IgD-negative memory B cell (primary cell): ENCODE data around the gene CDX1. TPM values are rescaled to one million over a fixed set of nuclear protein-coding genes. Genes with fewer than 3 reads are reported as not detected.

ENCODE experiments used
- H3K27ac Mint-ChIP-seq, 3 donors: one replicate each; pipeline ENCODE4 v1.8.0; 2020 to 2022; ENCODE audit warnings: mild to moderate bottlenecking in 3 of 3, mixed read lengths in 3 of 3, moderate library complexity in 1 of 3
- H3K27me3 Mint-ChIP-seq: one replicate; pipeline ENCODE4 v1.8.0; 2021; ENCODE audit warnings: mixed read lengths
- H3K36me3 Mint-ChIP-seq: one replicate; pipeline ENCODE4 v1.8.0; 2020; ENCODE audit warnings: mild to moderate bottlenecking, mixed read lengths
- H3K4me1 Mint-ChIP-seq, 3 donors: one replicate each; pipeline ENCODE4 v1.8.0; 2020 to 2022; ENCODE audit warnings: mixed read lengths in 3 of 3, mild to moderate bottlenecking in 1 of 3
- H3K4me3 Mint-ChIP-seq, 4 donors: one replicate each; pipeline ENCODE4 v1.8.0; 2020 to 2022; ENCODE audit warnings: mild to moderate bottlenecking in 4 of 4, mixed read lengths in 4 of 4, moderate library complexity in 3 of 4
- H3K9me3 Mint-ChIP-seq, 3 donors: one replicate each; pipeline ENCODE4 v1.8.0; 2020 to 2021; ENCODE audit warnings: mixed read lengths in 3 of 3, mild to moderate bottlenecking in 1 of 3
- polyA plus RNA-seq: library from polyadenylated mRNA; unstranded; fragments of 300-500 nt; fragmentation: Illumina TruSeq; gene quantifications from one replicate; pipeline ENCODE4 v1.2.3, GENCODE V29; 2021

The CDX1 gene
- polyA plus RNA-seq, 1 donor from 2014 or later = not detected

DNA sequence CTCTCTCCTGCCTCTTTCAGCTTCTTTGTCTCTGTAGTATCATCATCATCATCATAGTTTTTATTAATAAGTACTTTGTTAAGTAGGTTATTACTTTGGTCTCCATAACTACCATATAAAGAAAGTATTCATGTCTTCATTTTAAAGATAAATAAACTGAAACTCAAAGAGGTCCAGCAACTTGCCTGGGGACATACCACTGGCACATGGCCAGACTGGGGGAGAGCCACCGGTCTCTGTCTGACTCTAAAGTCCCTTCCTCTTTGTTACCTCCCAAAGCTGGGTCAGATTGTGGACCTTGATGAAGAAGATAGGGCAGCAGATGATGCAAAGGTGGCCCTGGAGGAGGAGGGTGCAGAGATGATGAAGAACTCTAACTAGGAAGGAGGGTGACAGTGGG lies 8.5 kb downstream of the CDX1 start:
- H3K36me3 Mint-ChIP-seq = no peaks in the 10 kb centered on the region
- no peak overlapping the region for H3K4me3 Mint-ChIP-seq
- no peaks in the 10 kb centered on the region for H3K9me3 Mint-ChIP-seq
- peaks cover 20% of the 10 kb centered on the region for H3K27me3 Mint-ChIP-seq
- H3K27ac Mint-ChIP-seq = no peak overlapping the region
- H3K4me1 Mint-ChIP-seq = no peaks in the 10 kb centered on the region

DNA sequence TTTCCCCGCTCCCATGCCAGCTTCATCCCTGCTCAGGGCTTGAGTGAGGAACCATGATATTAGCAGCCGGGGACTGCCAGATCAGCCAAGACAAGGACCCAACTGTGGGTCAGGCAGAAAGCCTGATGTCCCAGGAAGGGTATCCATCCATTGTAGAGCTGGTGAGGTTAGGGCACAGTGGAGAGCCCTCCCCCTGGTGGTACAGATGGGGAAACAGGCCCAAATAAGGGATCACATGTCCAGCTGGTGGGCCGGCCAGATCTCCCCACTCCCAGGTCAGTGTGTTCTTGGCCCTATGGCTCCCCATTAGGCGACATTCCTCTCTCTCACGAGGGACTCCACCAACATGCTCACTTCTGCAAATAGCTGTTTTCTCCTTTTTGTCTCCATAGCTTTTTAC lies 9.0 kb downstream of the CDX1 start:
- Mint-ChIP-seq H3K36me3 (no peaks in the 10 kb centered on the region), H3K27ac (no peak overlapping the region), H3K4me1 (no peaks in the 10 kb centered on the region), H3K4me3 (no peak overlapping the region), H3K9me3 (no peaks in the 10 kb centered on the region), H3K27me3 (peaks cover 17% of the 10 kb centered on the region)

DNA sequence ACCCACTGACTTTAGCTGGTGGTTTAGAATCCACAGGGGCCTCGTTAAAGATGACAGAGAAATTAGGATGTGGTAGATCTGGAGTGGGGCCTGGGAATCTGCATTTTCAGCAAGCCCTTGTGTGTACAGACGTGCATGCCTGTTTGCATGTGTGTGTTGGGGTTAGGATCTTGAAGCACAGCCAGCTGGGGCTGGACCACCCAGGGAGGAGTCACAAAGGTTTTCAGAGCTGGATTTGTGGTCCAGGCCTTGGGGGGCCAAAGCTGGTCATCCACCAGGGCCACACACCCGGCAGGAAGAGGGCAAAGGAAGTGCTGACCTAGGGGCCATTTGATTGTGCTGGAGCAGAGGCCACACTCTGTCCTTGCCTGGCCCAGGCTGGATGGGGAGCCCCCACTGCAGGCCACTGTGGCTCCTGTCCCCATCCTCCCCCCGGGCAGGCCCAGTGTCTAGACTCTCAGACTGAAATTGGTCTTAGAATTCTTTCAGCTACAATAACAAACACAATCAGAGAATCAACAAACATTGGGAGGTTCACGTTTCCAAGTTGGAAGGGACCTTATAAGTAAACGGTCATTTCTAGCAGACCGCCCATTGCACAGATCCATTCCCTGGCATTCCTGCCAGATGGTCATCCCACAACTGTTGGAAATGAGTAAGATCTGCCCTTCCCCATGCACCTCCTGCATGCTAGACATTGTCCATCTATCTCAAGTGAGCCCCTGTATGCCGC lies 10.3 kb downstream of the CDX1 start:
- H3K36me3 Mint-ChIP-seq = peaks cover 4% of the 10 kb centered on the region
- H3K9me3 Mint-ChIP-seq = no peaks in the 10 kb centered on the region
- H3K4me1 Mint-ChIP-seq = no peaks in the 10 kb centered on the region
- peaks cover 12% of the 10 kb centered on the region for H3K27me3 Mint-ChIP-seq
- H3K27ac Mint-ChIP-seq = no peak overlapping the region
- no peak overlapping the region for H3K4me3 Mint-ChIP-seq

DNA sequence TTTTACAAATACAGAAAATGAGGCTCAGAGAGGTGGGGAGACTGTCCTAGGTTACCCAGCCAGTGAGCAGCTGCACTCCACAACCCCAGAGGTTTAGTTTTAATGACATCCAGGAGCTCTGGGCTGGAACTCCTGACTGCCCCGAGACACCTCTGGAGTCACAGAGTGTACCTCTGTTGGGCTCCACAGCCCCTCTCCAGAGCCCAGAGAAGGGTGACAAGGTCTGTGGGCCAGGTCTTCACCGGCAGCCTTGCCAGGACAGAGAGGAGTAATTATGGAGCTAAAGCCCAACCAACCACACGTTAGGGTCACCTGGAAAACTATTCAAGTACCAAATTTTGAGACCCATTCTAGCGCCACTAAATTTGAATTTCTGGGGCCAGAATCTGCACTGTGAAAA lies 11.1 kb downstream of the CDX1 start:
- Mint-ChIP-seq H3K36me3 (peaks cover 4% of the 10 kb centered on the region), H3K27me3 (peaks cover 10% of the 10 kb centered on the region), H3K4me3 (no peak overlapping the region), H3K27ac (no peak overlapping the region), H3K9me3 (no peaks in the 10 kb centered on the region), H3K4me1 (no peaks in the 10 kb centered on the region)

DNA sequence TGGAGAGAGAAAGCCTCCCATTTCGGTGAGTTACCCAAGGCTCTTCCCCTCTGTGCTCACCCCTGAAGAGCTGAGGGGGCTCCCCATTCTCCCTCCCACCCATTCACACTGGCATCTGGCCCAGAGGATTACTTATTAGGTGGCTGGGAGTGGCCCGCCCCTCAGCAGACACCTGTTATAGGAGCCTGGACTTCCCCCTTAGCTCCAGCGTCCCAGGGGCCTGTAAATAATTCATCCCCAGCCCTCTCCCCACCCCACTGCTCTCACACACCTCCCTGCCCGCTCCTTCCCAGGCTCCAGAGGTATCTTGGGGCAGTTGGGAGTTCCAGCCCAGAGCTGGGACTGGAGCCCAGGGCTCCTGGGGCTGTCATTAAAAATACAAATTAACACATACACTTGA lies 11.7 kb downstream of the CDX1 start:
- H3K36me3 Mint-ChIP-seq = peaks cover 4% of the 10 kb centered on the region
- H3K27ac Mint-ChIP-seq = no peak overlapping the region
- H3K4me3 Mint-ChIP-seq = no peak overlapping the region

DNA sequence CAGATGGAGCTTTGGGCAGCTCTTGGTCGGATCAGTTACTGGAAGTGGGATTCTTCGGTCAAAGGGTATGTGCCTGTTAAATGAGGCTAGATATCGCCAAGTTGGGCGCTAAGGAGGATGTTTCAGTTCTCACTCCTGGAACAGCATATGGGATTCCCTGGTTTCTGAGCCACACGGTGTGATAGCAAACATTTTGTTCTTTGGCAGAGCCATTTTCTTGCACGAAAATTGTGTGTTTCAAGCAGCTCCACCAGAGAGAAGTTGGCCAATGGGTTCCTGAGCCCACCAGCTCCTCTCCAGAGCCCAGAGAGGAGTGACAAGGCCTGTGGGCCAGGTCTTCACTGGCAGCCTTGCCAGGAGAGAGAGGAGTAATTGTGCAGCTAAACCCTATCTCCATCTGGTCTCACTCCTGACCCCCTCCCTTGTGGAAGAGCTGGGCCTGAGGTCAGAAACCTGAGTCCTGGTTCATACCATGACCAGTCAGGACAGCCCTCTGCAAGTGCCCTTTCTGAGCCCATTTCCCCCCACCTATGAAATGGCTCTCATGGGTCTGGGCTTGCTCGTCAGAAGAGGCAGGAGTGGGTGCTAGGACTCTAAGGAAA lies 12.5 kb downstream of the CDX1 start:
- Mint-ChIP-seq H3K4me1 (no peaks in the 10 kb centered on the region), H3K9me3 (no peaks in the 10 kb centered on the region), H3K27me3 (peaks cover 6% of the 10 kb centered on the region), H3K4me3 (no peak overlapping the region), H3K36me3 (peaks cover 4% of the 10 kb centered on the region), H3K27ac (peak overlapping the region in 1 of 3 donors; percentile 7)

More for the DNA sequence above, 11.7 kb downstream of the CDX1 start:
- H3K27me3 Mint-ChIP-seq = peaks cover 6% of the 10 kb centered on the region
- H3K9me3 Mint-ChIP-seq = no peaks in the 10 kb centered on the region
- no peaks in the 10 kb centered on the region for H3K4me1 Mint-ChIP-seq

DNA sequence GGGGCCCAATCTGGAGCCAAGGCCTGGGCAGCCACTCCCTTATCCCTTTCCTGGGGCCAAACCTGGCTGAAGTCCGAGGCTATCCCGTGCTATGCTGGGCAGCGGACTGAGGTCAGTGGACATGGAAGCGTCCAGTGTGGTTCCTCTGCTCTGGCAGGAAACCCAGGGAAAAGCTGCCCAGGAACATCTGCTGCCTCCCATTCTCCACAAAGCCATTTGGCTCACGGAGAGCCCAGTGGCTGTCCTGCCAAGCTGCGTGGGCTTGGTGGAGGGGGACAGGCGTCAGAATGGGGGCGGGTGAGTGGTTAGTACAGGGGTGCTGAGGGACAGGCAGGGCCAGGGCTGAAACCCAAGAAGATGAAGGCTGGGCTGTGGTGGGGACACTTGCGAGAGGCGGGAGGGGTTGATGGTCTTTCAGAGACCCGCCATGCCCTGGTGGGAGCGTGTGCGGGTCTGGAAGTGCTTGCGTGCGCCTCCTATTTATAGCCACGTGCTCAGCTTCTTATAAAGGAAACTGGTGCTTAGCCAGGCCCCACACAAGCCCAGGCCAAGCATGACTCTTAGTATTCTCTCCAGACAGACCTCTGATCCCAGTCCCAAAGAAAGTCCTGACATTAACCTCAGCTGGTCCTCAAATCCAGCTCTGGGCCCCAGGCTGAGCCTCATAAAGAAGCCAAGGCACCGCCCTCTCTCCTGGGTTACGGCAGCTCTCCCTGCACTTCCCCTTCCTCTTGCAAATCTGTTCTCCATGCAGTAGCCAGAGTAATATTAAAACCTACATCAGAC lies 13.9 kb downstream of the CDX1 start:
- no peaks in the 10 kb centered on the region for H3K9me3 Mint-ChIP-seq
- peaks cover 4% of the 10 kb centered on the region for H3K36me3 Mint-ChIP-seq
- no peaks in the 10 kb centered on the region for H3K4me1 Mint-ChIP-seq
- H3K27me3 Mint-ChIP-seq = peaks cover 8% of the 10 kb centered on the region
- H3K27ac Mint-ChIP-seq = peak overlapping the region in 1 of 3 donors; percentile 26
- peak overlapping the region in 1 of 4 donors; percentile 28 for H3K4me3 Mint-ChIP-seq

DNA sequence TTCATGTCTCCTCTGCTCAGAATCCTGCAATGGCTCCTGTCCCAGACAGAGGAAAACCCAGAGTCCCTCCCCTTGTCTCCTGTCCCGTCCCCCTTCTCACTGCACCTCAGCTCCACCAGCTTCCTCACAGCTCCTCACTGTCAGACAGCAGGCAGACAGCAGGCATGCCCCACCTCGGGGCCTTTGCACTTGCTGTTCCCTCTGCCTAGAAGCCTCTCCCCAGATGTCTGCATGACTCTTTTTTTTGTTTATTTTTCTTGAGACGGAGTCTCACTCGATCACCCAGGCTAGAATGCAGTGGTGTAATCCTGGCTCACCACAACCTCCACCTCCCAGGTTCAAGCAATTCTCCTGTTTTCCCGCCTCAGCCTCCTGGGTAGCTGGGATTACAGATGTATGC lies 14.4 kb downstream of the CDX1 start:
- Mint-ChIP-seq H3K4me3 (no peak overlapping the region), H3K36me3 (peaks cover 4% of the 10 kb centered on the region), H3K9me3 (no peaks in the 10 kb centered on the region), H3K27ac (peak overlapping the region in 1 of 3 donors; percentile 26), H3K4me1 (no peaks in the 10 kb centered on the region), H3K27me3 (peaks cover 4% of the 10 kb centered on the region)

DNA sequence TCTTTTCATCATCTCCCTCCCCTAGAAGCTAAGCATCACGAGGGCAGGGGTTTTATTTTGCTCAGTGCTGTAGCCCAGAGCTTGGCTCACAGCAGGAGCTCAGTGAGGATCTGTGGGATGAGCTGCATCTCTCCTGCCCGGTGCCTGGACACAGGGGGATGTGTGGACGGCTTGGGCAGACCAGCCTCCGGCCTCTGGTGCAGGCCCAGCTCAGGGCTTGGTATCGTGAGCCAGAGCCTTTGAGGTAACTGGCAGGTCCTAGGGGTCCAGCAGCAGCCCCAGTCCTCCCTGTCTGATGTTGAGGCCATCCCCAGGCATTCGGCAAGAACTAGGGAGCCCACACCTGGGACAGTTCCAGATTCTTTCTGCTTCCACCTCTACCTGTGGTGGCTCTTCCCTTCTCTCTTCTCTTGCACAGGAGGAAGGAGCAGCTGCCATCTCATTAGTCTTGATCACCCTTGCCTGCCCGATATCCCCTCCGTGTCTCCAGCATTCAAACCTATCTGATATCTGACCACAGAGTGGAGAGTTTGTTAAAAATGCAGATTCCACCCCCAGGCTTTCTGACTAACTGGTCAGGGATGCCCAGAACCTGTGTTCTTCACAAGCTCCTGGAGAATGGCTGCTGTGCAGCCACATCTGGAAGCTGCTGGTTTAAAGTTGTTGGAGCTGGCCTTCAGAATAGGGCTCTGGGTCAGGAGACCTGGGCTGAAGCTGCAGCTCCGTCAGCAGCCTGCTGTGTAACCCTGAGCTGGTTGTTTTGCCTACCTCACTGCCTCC lies 15.4 kb downstream of the CDX1 start:
- peaks cover 4% of the 10 kb centered on the region for H3K36me3 Mint-ChIP-seq
- no peak overlapping the region for H3K4me3 Mint-ChIP-seq
- no peaks in the 10 kb centered on the region for H3K4me1 Mint-ChIP-seq
- H3K9me3 Mint-ChIP-seq = no peaks in the 10 kb centered on the region
- H3K27me3 Mint-ChIP-seq = peaks cover 4% of the 10 kb centered on the region
- H3K27ac Mint-ChIP-seq = no peak overlapping the region

DNA sequence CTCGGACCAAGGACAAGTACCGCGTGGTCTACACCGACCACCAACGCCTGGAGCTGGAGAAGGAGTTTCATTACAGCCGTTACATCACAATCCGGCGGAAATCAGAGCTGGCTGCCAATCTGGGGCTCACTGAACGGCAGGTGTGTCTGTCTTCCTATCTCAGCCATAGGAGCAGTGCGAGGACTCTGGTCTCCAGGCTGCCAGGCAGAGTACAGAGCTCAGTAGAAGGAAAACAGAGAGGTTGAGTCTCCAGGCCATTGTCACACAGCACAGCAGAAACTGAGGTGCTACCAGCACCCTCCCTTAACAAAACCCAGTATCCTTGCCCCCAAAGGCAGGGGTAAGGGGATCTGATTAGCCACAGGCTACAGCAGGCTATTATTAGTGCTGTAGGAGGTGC lies 16.2 kb downstream of the CDX1 start:
- H3K27ac Mint-ChIP-seq = no peak overlapping the region
- no peaks in the 10 kb centered on the region for H3K4me1 Mint-ChIP-seq
- H3K36me3 Mint-ChIP-seq = peaks cover 4% of the 10 kb centered on the region
- H3K27me3 Mint-ChIP-seq = peaks cover 7% of the 10 kb centered on the region
- no peaks in the 10 kb centered on the region for H3K9me3 Mint-ChIP-seq
- H3K4me3 Mint-ChIP-seq = no peak overlapping the region

DNA sequence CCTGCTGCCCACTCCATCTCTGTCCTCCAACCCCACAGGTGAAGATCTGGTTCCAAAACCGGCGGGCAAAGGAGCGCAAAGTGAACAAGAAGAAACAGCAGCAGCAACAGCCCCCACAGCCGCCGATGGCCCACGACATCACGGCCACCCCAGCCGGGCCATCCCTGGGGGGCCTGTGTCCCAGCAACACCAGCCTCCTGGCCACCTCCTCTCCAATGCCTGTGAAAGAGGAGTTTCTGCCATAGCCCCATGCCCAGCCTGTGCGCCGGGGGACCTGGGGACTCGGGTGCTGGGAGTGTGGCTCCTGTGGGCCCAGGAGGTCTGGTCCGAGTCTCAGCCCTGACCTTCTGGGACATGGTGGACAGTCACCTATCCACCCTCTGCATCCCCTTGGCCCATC lies 16.9 kb downstream of the CDX1 start:
- no peaks in the 10 kb centered on the region for H3K9me3 Mint-ChIP-seq
- H3K4me3 Mint-ChIP-seq = no peak overlapping the region
- H3K36me3 Mint-ChIP-seq = peaks cover 4% of the 10 kb centered on the region

DNA sequence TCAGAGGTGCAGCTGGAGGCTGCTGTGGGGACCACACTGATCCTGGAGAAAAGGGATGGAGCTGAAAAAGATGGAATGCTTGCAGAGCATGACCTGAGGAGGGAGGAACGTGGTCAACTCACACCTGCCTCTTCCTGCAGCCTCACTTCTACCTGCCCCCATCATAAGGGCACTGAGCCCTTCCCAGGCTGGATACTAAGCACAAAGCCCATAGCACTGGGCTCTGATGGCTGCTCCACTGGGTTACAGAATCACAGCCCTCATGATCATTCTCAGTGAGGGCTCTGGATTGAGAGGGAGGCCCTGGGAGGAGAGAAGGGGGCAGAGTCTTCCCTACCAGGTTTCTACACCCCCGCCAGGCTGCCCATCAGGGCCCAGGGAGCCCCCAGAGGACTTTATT lies 17.4 kb downstream of the CDX1 start:
- Mint-ChIP-seq H3K4me1 (no peaks in the 10 kb centered on the region), H3K9me3 (no peaks in the 10 kb centered on the region), H3K4me3 (no peak overlapping the region), H3K27ac (no peak overlapping the region), H3K36me3 (peaks cover 4% of the 10 kb centered on the region), H3K27me3 (peaks cover 13% of the 10 kb centered on the region)

More for the DNA sequence above, 16.9 kb downstream of the CDX1 start:
- H3K27me3 Mint-ChIP-seq = peaks cover 8% of the 10 kb centered on the region
- H3K27ac Mint-ChIP-seq = no peak overlapping the region
- no peaks in the 10 kb centered on the region for H3K4me1 Mint-ChIP-seq

DNA sequence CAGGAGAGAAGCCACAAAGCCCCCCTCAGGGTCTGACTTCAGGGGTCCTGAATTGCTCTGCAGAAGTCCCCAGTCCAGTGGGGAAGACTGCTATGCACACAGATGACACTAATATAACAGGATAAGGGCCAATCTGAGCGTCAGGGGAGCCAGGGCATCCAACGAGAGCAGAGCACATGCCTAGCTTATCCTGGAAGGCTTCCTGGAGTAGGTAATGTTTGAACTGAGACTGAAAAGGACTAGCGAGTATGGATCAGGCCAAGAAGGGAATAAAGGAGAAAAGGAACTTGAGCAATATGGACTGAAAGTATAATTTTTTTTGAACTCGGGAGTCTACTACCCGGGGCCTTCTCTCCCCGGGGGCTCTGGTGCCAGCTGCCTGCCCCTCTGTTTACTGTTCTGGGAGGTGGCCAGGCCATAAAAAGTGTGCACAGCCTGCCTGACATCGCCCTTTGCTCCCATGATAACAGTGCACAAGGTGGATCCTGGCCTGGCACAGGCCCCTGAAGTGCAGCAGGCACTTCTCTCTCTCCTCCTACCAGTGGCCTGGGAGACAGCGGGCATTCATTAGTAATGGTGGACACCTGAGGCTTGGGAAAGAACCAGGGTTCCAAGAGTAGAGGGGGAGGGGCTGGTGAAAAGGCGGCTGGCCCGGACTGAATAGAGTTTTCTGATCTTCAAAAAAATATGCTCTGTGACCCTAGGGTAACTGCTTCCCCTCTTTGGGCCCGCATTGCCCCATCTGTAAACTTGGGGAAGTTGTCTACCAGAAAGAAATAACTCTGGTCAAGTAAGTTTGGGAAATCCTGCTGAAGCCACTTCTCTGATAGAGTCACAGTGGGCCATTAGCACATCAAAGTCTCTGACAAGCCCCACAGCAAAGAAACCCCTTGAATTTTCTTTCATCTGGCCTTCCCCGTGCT lies 18.7 kb downstream of the CDX1 start:
- Mint-ChIP-seq H3K4me1 (no peaks in the 10 kb centered on the region), H3K27ac (no peak overlapping the region), H3K9me3 (no peaks in the 10 kb centered on the region), H3K27me3 (peaks cover 18% of the 10 kb centered on the region), H3K36me3 (peaks cover 4% of the 10 kb centered on the region), H3K4me3 (no peak overlapping the region)

DNA sequence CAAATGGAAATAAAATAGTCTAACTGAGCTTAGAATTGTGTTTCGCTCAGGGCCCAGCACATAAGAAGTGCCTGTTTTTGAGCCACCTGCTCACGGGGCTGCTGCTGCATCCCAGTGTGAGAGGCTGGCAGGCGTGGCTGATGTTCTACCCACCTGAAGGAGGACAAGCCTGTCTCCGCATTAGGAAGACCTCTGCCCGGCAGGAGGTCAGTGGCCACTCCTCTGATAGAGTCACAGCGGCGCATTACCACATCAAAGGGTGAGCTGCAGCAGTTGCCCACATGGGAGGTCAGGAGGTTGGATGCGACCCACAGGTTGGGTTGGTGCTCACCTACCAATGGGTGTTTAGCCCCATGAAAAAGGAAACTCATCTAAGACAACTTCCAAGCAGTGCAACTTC lies 19.6 kb downstream of the CDX1 start:
- H3K27me3 Mint-ChIP-seq = peaks cover 23% of the 10 kb centered on the region
- H3K4me1 Mint-ChIP-seq = no peaks in the 10 kb centered on the region
- H3K9me3 Mint-ChIP-seq = no peaks in the 10 kb centered on the region

More for the DNA sequence above, 19.6 kb downstream of the CDX1 start:
- H3K27ac Mint-ChIP-seq = no peak overlapping the region
- H3K4me3 Mint-ChIP-seq = no peak overlapping the region
- peaks cover 2% of the 10 kb centered on the region for H3K36me3 Mint-ChIP-seq
